Left ventricle myocardium inferior (tissue), 1 donor: ENCODE data around the gene SEZ6. TPM values are rescaled to one million over a fixed set of nuclear protein-coding genes. Genes with fewer than 3 reads are reported as not detected.

Source experiments
- DNase-seq: peaks from one replicate; pipeline ENCODE4 v3.0.0-alpha.2; 2020
- H3K27ac ChIP-seq: fragments of 200-600 bp; replicated peaks from 2 replicates; pipeline ENCODE4 v1.8.0; 2021
- H3K27me3 ChIP-seq: fragments of 200-600 bp; 2 replicates; pipeline ENCODE4 v1.8.0; 2021; ENCODE audit warnings: low read depth
- H3K36me3 ChIP-seq: fragments of 200-600 bp; 2 replicates; pipeline ENCODE4 v1.8.0; 2021
- H3K4me1 ChIP-seq: fragments of 200-600 bp; 2 replicates; pipeline ENCODE4 v1.8.0; 2021
- H3K4me3 ChIP-seq: fragments of 200-600 bp; 2 replicates; pipeline ENCODE4 v1.8.0; 2021; ENCODE audit warnings: mild to moderate bottlenecking, moderate library complexity
- H3K9me3 ChIP-seq: fragments of 200-600 bp; replicated peaks from 2 replicates; pipeline ENCODE4 v1.8.0; 2021
- CTCF ChIP-seq: fragments of 200-600 bp; IDR thresholded peaks from 2 replicates; pipeline ENCODE4 v1.8.0; 2021; ENCODE audit warnings: antibody characterized with exemption, mild to moderate bottlenecking, borderline replicate concordance
- intact Hi-C: fragments of 100-400 bp; cut with micrococcal nuclease; formaldehyde crosslinking; loops from one replicate; pipeline ENCODE4 v1.11.0; 2022
- total RNA-seq: library from RNA; stranded (reverse); fragmentation: NEBNext Ultra II Directional; extraction: Animal tissue kit (Norgen Biotek cat#: 25700); gene quantifications from one replicate; pipeline ENCODE4 v1.2.1, GENCODE V29; 2021
- donor health status: DM: no; HTN: yes; CAD: no; lungs with severe emphysema.

The SEZ6 gene
- total RNA-seq, 1 donor from 2014 or later = not detected

GRCh38 chr17:28992625-28993600 is 12.9 kb downstream of the SEZ6 start:
- peaks cover 6% of the 10 kb centered on the region for H3K4me1 ChIP-seq
- H3K27ac ChIP-seq = no peak overlapping the region
- no peaks in the 10 kb centered on the region for H3K9me3 ChIP-seq
- intact Hi-C loops = no loop called here
- DNase-seq = no peak
- H3K27me3 ChIP-seq = peaks cover 6% of the 10 kb centered on the region
- H3K36me3 ChIP-seq = no peaks in the 10 kb centered on the region
- no peak for TF ChIP-seq CTCF
- H3K4me3 ChIP-seq = no peak overlapping the region

- intact Hi-C loops = no loop called here
- H3K4me1 ChIP-seq = peaks cover 6% of the 10 kb centered on the region
- no peak for TF ChIP-seq CTCF
- H3K4me3 ChIP-seq = no peak overlapping the region
- no peaks in the 10 kb centered on the region for H3K36me3 ChIP-seq
- no peaks in the 10 kb centered on the region for H3K9me3 ChIP-seq
- H3K27me3 ChIP-seq = peaks cover 6% of the 10 kb centered on the region
- no peak for DNase-seq
- H3K27ac ChIP-seq = no peak overlapping the region
These were observed 13.6 kb downstream of the SEZ6 start for GRCh38 chr17:28992185-28992584.

- no peaks in the 10 kb centered on the region for H3K9me3 ChIP-seq
- DNase-seq = no peak
- no peak overlapping the region for H3K4me3 ChIP-seq
- intact Hi-C loops = no loop called here
- no peaks in the 10 kb centered on the region for H3K36me3 ChIP-seq
- peaks cover 6% of the 10 kb centered on the region for H3K4me1 ChIP-seq
- no peak for TF ChIP-seq CTCF
- H3K27ac ChIP-seq = no peak overlapping the region
- H3K27me3 ChIP-seq = peaks cover 6% of the 10 kb centered on the region
These were observed 14.1 kb downstream of the SEZ6 start for GRCh38 chr17:28991779-28992178.

GRCh38 chr17:28989028-28989427 is 16.8 kb downstream of the SEZ6 start:
- H3K4me3 ChIP-seq = no peak overlapping the region
- intact Hi-C loops = no loop called here
- TF ChIP-seq CTCF = no peak
- no peak overlapping the region for H3K27ac ChIP-seq
- no peaks in the 10 kb centered on the region for H3K9me3 ChIP-seq
- H3K36me3 ChIP-seq = no peaks in the 10 kb centered on the region
- peaks cover 16% of the 10 kb centered on the region for H3K27me3 ChIP-seq
- H3K4me1 ChIP-seq = peaks cover 7% of the 10 kb centered on the region
- DNase-seq = no peak

- TF ChIP-seq CTCF = no peak
- Histone ChIP-seq H3K36me3 (no peaks in the 10 kb centered on the region), H3K4me1 (peaks cover 12% of the 10 kb centered on the region), H3K4me3 (no peak overlapping the region), H3K9me3 (no peaks in the 10 kb centered on the region), H3K27ac (no peak overlapping the region), H3K27me3 (peaks cover 16% of the 10 kb centered on the region)
- intact Hi-C loops = no loop called here
- DNase-seq = no peak
These were observed 17.4 kb downstream of the SEZ6 start for GRCh38 chr17:28988475-28988874.
